OCI-LY1 (cell line): ENCODE results near the gene RENBP.

Experiments
- EZH2 ChIP-seq: fragments of 200-600 bp; sonication (generic), shearing (Covaris generic); IDR thresholded peaks from 2 replicates; pipeline ENCODE4 v1.8.0; 2017; ENCODE audit warnings: borderline replicate concordance, mixed run types, mild to moderate bottlenecking, antibody characterized with exemption, low read length, moderate library complexity, mixed read lengths
- TF ChIP-seq, protein P1 (sequence below): fragments of 200-600 bp; sonication (generic), shearing (Covaris generic); IDR thresholded peaks from 2 replicates; pipeline ENCODE4 v1.5.1; 2017; ENCODE audit warnings: mild to moderate bottlenecking, antibody characterized with exemption, low read length, moderate library complexity, mixed read lengths

DNA sequence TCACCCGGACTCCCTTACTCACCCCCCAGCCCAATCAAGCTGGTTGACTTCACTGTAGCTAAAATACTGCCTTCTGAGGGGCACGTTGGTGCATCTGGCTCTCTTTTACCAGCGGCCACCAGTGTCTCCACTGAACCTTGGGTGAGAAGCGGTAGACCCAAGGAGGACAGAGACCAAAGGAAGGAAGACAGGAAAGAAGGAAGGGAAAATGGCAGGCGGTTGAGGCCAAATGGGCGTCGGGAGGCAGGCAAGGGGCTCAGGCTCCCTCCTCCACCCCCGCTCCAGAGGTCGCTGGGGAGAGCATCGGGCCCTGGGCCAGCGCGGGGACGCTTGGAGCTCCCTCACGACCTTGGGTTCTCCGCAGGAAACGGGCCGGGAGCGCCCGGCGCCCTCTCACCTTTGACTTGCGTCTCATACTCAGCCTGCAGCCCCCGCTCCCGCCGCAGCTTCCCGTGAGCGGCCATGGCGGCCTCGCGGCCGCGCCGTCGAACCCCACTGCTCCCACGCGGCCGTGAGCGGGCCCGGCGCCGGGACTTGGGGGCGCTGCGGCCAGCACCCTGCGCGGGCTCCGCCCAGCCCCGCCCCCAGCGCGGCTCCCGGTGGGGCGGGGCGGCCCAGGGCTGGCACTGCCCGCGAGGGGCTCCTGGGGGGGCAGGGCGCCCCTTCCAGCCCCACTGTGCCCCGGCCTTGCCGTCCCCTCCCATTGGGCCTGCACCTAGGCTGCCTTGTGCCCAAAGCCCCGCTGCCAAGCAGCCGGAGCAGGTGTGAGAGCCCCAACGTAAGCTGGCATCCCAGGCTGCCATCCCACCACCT is 18.5 kb downstream of the RENBP start, which contains the start of gene ARHGAP4:
- TF ChIP-seq, protein P1, sequence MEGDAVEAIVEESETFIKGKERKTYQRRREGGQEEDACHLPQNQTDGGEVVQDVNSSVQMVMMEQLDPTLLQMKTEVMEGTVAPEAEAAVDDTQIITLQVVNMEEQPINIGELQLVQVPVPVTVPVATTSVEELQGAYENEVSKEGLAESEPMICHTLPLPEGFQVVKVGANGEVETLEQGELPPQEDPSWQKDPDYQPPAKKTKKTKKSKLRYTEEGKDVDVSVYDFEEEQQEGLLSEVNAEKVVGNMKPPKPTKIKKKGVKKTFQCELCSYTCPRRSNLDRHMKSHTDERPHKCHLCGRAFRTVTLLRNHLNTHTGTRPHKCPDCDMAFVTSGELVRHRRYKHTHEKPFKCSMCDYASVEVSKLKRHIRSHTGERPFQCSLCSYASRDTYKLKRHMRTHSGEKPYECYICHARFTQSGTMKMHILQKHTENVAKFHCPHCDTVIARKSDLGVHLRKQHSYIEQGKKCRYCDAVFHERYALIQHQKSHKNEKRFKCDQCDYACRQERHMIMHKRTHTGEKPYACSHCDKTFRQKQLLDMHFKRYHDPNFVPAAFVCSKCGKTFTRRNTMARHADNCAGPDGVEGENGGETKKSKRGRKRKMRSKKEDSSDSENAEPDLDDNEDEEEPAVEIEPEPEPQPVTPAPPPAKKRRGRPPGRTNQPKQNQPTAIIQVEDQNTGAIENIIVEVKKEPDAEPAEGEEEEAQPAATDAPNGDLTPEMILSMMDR: no peak
- TF ChIP-seq EZH2: no peak
